HG02885 (cell line): ENCODE results near the gene DHRS9.

Experiments used
- ATAC-seq: cut with Tn5 transposase; IDR thresholded peaks from one replicate; pipeline ENCODE4 v1.9.1; 2021; ENCODE audit warnings: mild to moderate bottlenecking; ENCODE audit not compliant: unreplicated experiment, poor library complexity

The DHRS9 gene

GRCh38 chr2:169091761-169092519, 22.6 kb downstream of the DHRS9 start:
- no peak for ATAC-seq

GRCh38 chr2:169093535-169093934, 24.2 kb downstream of the DHRS9 start:
- peak; percentile 36 for ATAC-seq

GRCh38 chr2:169094676-169095075, 25.3 kb downstream of the DHRS9 start:
- ATAC-seq = no peak

- ATAC-seq = no peak
These were observed 26.3 kb downstream of the DHRS9 start for GRCh38 chr2:169095621-169096105.

GRCh38 chr2:169104848-169105247, 35.5 kb downstream of the DHRS9 start:
- no peak for ATAC-seq

- no peak for ATAC-seq
These were observed 36.1 kb downstream of the DHRS9 start for GRCh38 chr2:169105476-169105875.

GRCh38 chr2:169106134-169106533, 36.8 kb downstream of the DHRS9 start:
- ATAC-seq = no peak

DNA sequence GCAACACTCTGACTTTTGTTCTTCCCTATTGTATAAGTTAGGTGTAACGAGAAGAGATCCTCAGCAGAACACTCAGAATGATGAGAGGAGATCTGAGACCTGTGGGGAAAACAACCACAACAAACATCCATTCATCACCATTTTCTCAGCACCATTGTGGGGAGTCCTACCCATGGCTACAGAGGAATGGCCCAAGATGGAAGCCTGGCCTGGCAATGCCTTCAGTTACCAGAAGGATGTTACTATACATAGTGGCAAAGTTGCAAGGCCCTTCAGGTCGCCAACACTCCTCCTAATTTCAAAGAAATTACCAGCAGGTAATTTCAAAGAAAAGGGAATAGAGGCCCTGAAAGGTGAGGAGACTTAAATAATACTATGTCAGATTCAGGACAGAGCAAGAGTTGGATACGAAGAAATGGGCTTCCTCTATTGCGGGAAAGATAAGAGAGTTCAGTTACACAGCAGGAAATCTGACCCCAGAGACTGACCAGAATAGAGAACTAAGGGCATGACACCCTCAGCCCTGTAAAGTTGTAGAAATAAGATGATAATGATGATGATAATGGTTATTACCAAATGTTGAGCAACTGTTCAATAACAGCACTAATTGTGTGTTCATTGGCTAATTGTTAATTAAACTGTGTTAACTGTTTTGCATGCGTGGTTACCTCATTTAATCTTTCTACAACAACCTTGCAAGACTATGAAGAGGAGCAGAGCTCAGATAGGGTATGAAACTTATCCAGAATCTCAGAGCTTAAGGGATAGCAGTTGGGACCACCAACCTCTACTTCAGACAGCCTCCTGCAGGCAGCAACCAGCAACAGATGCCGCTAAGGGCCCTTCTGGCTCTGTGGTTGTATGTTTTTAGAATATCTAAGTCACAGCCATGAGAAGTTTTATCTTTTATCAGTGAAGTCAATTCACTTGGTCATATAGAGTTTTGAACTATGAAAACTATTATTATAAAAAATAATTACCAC, 37.5 kb downstream of the DHRS9 start:
- ATAC-seq = no peak

- peak; percentile 69 for ATAC-seq
These were observed 38.3 kb downstream of the DHRS9 start for GRCh38 chr2:169107645-169108044.

DNA sequence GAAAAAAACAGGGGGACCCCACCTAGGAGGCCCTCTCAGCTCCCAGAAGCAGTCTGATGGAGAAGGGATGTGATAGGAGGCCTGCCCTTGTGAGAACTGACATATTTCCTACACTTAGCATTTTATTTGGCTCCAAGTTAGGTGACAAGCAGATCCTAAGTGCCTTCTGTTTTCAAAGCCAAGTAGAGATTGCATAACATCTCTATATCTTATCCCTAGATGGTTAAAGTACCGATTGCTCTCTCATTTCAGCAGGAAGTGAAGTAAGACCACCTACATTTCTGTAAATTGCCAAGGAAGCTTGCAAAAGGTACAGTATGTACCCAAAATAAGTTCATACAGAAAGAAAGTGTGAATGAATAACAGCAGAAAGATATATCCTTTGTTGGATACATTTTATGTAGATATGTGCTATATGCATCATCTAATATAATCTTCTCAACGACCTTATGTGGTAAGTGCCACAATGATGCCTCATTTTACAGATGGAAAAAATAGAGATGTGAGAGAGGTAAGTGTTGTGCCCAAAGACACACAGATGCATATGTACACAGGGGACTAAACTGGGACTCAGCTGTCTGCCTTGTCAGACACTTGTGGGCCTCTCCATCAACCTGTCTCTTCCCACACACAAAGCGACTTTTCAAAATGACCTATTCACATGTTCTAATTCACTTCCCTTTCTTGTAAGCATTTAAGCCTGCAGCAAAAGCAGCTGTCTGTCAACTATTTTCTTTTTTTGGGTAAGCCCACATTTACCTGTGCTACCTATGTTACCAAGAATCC, 38.9 kb downstream of the DHRS9 start:
- peak; percentile 55 for ATAC-seq

GRCh38 chr2:169109502-169110409, 40.4 kb downstream of the DHRS9 start:
- peak; percentile 58 for ATAC-seq

DNA sequence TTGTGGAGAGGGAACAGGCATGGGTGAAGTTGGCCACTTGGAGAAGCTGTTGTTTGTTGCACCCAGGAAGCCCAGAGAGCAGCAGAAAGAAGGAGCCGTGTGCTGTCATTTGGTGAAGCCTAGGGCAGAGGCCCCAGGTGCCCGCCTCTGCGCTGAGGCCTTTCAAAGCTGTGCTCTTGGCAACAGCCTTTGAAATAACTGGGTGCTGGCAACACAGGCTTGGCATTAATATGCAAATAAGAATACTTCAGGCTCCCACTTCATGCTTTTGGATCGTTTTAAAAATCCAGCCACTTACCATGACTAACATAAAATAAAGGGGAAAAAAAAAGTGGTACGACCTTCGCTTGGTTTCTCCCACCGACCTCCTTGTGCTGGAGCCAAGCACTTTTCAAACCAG, 41.1 kb downstream of the DHRS9 start:
- ATAC-seq = no peak

DNA sequence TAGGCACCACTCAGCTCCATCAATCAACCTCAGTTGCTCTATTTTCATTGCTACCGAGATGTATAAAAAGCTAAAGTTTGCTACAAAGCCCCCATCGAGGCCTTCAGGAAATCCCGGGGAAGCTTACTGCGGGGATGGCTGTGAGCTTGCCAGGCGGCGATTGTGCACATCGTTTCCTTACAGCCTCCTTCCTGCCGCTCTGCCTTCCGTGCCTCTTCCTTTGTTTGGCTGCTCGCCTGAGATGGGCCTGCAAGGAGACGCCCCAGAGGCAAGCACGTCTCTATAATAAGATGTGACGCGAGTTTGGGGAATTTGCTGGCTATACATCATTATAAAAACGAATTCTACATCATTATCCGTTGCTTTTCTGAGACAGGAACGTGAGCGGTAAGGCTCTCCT, 41.6 kb downstream of the DHRS9 start:
- no peak for ATAC-seq

DNA sequence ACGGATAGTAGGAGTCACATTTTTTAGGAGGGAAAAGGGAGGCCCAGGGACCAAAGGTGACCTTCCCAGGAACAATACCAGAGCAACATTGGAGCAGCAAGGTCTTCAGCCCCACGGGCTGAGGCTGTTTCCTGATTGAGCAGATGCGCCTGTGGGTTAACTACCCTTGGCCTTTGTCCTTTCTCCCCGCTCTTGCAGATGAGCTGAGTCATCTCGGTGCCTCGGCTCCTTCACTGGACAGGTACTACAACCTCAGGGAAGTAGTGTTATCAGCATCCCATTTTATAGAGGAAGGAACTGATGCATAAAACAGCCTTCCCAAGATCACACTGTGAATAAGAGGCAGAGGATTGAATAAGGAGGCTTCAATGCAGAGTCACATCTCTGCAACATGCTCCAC, 43.5 kb downstream of the DHRS9 start:
- ATAC-seq = no peak

GRCh38 chr2:169114056-169114455, 44.7 kb downstream of the DHRS9 start:
- no peak for ATAC-seq

DNA sequence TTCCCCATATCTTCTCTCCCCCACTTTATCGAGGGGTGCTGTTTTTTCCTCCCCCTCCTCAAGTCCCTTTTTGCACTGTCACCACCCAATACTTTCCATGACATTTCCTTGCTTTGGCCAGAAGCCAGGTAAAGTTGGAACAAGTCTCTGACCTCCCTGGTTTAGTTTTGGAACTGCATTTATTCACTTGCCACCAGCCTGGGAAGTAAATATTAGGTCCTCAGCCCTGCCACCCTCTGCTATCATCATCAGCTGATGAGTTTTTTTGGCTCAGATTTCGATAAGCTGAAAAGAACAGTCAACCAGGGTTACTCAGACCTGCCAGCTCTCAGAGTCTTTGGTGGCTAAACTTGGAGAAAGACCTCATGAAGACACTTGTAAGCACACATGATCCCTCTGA, 47.0 kb downstream of the DHRS9 start:
- ATAC-seq = no peak

DNA sequence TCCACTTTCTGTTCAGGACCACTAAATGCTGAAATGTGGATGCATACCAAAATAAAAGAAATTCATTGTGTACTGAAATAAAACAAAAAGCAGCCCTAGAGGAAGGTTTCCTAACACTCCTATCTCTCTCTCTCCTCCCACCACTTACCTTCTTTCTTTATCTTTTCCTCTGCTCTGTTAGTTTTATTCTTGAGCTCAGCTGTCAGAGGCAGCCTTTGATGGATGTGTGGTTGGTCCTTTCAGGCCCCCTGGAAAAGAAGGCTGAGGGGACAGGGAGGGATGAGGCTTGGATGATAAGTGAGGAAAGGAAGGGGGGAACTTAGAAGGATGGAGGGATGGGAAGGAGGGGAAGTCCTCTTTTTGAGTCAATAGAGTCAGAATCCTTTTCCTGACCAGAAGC, 47.6 kb downstream of the DHRS9 start:
- ATAC-seq = no peak

GRCh38 chr2:169118060-169118459, 48.7 kb downstream of the DHRS9 start:
- no peak for ATAC-seq

- no peak for ATAC-seq
These were observed 49.9 kb downstream of the DHRS9 start for GRCh38 chr2:169119123-169119760.
